Measurements from ENCODE around the gene IL21R.
"Not testable (repeated sequence)": the region's sequence is repeated elsewhere in the genome, so short reads cannot be mapped to it uniquely, and the experiment has no call there.

IL21R gene

DNA sequence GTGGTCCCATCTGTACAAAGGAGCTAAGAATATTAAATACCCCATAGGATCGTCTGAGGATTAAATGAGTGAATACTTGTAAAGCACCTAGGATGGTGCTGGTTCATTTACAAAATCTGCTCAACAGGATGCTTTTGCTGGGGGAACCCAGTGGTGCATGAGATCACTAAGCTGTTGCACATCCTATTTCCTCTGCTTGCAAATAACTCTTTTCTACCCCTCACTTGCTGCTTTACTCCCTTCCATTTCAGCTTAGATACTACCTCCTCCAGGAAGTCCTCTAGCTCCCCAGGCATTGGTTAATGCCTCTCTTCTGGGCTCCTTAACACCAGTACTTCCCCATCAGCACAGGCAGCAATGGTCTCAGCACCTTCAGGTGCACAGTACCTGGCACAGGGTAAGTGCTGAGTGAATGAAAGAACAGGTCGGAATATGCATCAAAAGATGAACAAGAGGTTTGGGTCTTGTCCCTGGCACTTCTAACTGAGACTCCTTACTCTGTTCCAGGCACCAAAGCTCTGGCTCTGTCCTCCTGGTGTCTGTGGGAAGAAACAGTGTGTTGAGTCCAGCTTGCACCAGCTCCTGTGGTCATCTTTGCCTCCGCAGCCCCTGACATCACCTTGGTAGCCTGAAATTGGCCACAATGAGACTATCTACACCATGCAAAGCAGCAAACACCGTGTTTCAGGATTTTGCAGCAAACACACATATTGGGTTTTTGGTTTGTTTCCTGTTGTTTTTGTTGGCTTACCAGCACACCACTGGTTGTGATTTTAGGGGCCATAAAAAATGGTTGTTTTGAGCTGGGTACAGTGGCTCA is 24.1 kb upstream of the IL21R start:
- DNase-seq = no peak

DNA sequence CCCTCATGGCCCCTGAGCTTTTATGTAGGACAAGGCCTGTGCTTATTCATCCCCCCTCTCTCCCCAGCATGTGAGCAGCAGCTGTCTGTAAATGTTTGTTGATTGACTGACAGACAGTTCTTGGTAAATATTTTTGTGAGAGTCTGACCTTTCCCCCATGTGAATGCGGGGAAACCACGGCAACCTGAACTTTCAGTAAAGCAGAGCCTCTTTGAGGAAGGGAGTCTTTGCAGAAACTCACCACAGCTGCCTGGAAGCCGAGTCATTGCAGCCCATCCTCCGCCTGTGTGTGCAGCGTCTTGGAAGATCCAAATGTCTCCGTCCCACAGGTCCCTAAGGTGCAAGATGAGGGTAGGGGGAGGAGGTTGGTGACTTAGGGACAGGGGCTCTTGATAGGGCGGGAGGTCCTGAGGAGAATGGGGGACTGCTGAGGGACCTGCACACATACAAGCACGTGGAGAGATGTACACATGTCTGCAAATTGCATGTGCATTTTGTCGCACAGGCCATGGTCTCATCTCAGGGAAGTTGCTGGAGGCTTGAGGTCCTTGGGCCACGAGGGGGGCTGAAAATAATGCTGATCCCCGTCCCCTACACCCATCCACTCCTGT is 23.0 kb upstream of the IL21R start:
- no peak for DNase-seq

DNA sequence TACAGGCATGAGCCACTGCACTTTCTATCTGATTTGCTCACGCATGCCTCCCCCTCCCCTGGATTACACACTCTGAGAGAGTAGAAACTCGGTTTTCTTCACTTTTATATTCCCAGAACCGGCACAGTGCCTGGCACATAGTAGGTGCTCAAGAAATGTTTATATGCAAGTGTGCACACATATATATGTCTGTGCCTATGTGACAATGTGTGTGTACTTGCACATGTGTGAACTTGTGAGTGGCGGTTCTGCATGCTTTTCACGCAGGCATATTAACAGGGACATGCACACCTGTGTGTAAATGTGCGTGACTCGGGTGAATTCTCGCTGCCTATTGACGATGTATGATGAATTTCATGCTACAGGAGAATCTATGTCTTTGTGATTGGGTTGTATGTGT is 22.1 kb upstream of the IL21R start:
- no peak for DNase-seq

DNA sequence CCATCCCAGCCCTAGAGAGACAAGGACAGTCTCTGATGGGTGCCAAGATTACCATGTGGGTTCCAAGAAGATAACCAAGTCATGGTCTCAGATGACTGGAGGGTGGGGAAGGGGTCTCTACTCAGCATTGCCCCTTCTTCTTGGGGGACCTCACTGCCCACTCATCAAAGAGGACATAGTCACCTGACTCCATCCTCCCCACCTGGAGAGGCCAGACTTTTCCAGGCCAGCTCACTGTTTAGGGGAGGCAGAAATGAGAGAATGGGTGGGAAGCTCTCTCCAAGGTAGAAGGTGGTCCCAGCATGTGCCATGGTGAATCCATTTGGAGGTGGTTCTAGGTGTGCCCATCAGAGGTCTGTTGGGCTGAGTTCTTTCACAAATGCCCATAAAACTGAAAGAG is 20.7 kb upstream of the IL21R start:
- DNase-seq = no peak

DNA sequence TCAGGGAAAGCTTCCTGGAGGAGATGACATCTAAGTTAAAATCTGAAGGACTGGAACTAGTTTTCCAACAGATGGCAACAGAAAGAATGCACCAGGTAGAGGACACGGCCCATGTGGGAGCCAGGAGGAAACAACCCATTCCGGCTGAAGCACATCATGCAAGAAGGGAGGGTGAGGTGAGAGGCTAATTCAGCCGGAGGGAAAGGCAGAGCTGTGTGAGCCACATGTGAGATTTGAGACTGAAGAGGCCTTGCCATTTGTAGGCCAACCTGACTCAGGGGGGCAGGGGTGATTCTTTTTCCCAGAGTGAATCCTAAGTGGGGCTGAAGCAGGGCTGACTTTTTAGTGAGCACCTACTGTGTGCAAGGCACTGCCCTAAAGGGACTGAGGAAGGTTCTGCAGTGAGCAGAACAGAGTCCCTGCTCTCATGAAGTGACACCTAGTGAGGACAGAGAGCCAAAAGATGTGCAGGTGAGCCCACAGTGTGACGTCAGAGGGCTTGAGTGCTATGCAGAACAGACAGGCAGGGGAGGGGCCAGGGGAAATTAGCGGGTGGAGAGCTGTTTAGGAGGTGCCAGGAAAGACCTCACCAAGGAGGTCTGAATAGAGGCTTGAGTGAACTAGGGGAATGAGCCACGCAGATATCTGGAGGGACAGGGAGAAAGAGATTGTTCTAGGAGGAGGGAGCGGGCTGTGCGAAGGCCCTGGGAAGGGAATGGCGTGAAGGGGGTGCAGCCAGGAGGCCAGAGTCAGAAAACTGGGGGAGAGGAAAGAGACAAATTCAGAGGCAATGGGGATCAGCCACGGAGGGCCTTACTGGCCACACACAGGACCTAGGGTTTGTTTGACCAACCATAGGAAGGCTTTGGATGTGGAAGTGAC is 19.8 kb upstream of the IL21R start:
- no peak for DNase-seq

DNA sequence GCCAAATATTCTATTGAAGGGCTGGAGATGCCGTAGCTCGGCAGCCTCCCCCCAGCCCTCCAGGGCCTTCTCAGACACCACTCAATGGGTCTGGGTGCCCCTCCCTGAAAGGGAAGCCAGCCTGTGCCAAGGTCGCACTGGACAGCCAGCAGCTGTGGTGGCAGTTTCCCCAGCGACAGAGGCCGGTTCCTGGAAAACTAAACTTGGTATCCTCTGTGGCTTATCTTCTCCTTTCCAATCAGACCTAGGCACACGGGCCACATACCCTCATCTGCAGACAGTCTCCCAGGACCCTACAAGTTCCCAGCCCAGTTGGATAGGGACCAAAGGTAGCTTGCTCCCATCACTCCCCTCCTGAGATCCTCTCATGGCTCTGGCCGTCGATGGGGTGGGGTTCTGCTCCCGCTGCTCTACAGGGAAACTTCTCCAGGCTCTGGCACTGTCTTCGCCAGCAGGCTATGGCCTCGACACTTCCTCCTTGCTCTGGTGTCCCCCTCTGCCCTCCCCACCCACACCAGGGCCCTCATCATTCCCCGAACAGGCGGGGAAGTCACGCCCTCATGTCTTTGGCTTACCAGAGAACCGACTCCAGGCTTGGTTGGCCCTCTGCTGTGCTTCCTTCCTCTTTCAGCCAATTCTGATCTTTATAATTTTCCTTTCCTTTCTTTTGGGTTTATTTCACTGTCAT is 18.3 kb upstream of the IL21R start:
- DNase-seq = no peak

DNA sequence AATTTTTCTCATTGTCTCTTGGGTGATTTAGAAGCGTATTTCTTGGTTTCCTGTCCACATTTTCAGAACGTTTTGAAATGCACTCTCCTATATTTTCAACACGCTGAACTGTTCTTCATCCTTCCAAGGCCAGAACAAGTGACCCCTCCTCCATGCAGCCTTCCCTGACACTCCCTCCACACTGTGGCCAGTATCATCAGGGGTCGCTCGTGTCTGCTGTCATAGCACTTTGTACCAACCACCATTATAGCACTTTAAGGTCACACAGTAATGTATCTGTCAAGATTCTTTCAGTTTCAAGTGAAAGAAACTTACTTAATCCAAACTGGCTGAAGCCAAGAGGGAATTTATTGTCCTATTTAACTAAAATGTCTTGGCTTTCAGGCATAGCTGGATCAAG is 17.5 kb upstream of the IL21R start:
- no peak for DNase-seq

DNA sequence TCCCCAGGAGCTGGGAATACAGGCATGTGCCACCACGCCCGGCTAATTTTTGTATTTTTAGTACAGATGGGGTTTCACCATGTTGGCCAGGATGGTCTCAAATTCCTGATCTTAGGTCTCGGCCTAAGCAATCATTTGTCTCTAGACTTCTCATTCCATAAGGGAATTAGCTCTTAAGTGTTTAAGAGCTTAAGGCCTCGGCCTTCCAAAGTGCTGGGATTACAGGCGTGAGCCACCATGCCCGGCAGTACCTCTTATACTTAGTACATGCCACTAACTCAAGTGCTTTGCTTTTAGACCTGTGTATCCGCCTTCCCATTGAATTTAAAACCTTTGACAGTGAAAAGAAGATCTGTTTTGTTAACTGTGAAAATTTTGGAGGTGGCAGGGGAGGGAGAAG is 16.6 kb upstream of the IL21R start:
- no peak for DNase-seq

DNA sequence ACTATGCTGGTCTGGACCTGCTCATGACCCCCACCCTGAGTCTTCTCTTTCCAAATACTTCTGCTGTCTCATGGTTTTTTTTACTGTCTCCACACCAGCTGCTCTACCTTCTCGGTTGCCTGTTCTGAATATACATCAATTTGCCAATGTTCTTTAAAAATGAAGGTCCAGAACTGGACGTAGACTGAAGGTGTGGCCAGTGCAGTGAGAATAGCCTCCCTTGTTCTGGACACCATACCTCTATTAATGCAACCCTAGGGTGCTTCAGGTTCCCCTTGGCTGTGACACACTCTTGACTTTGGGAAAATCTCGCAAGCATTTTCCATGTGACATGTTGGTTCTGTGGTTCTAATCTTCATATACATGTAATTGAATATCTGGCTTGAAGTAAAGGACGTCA is 15.3 kb upstream of the IL21R start:
- DNase-seq = no peak

DNA sequence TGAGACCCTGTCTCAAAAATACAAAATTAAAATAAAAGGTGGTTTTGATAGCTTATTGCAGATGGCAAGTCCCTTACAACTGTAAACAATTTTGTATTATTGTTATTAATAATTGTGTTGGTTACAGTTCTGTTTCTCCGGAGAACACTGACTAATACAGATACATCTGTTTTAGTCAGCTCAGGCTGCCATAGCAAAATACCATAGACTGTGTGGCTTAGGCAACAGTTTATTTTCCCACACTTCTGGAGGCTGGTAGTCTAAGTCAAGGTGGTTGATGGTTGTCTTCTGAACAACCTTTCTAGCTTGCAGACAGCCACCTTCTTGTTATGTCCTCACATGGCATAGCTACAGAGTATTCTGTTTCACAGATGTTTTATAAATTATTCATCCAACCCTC is 14.2 kb upstream of the IL21R start:
- no peak for DNase-seq

DNA sequence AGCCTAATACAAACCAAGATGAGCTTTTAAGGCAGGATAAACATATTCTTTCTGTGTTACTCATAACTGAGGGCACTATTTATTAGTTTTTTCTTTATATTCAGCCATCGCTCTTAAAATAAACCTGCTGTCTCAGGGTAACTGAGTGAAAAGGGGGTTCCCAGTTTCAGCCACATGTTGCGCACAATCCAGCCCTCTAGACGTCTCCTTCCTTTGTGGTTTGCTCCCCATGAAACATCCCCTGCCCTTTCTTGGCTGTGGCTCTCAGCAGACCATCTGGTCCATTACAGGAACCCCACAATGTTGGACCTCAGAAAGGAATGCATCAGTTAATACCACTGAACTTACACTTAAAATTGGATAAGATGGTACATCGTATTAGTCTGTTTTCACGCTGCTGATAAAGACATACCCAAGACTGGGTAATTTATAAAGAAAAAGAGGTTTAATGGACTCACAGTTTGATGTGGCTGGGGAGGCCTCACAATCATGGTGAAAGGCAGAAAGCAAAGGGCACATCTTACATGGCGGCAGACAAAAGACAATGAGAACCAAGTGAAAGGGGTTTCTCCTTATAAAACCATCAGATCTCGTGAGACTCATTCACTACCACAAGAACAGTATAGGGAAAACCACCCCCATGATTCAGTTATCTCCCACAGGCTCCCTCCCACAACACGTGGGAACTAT is 12.6 kb upstream of the IL21R start:
- no peak for DNase-seq

DNA sequence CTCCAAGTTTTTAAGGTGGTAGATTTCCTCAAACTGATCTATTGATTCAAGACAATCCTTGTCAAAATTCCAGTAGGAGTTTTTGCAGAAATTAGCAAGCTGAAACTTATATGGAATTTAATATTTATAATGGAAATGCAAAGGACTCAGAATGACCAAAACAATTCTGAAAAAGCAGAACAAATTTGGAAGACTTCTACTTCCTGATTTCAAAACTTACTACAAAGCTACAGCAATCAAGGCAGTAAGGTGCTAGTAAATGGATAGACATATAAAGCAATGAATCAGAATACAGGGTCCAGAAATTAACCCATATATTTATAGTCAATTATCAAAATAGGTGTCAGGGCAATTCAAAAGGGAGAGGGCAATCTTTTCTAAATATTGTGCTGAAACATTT is 11.8 kb upstream of the IL21R start:
- no peak for DNase-seq

DNA sequence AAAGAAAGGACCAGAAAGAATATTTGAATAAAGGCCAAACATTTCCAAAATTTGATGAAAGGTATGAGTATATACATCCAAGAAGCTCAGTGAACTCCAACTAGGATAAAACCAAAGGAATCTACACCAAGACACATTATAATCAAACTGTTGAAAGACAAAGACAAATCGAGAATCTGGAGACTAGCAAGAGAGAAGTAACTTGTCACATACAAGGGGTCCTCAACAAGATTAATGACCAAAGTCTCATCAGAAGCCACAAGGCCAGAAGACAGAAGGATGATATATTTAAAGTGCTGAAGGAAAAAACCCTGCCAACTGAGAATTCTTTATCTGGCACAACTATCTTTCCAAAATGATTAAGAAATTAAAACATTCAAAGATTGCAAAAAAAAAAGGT is 9.3 kb upstream of the IL21R start:
- no peak for DNase-seq

DNA sequence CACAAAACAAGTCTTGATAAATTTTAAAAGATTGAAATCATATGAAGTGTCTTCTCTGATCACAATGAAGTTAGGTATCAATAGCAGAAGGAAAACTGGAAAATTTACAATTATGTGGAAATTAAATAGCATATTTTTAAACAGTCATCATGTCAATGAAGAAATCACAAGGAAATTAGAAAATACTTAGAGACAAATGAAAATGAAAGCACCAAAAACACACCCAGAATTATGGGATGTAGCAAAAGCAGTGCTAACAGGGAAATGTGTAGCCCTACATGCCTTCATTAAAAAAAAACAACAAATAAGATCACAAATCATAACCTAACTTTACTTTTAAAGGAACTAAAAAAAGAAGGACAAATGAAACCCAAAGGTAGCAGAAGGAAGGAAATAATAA is 7.5 kb upstream of the IL21R start:
- DNase-seq = no peak

DNA sequence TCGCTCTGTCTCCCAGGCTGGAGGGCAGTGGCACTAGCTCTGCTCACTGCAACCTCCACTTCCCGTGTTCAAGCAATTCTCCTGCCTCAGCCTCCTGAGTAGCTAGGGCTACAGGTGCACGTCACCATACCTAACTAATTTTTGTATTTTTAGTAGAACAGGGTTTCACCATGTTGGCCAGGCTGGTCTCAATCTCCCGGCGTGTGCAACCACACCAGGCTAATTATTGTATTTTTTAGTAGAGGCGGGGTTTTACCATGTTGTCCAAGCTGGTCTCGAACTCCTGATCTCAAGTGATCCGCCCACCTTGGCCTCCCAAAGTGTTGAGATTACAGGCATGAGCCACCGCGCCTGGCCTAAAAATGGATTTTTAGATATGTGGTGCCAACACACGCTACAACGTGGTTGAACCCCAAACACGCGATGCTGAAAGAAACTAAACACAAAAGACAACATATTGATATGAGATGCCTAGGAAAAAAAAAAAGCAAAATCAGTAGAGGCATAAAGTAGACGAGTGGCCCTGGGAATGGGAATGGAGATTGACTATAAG is 3.6 kb upstream of the IL21R start:
- not testable (repeated sequence) for DNase-seq

DNA sequence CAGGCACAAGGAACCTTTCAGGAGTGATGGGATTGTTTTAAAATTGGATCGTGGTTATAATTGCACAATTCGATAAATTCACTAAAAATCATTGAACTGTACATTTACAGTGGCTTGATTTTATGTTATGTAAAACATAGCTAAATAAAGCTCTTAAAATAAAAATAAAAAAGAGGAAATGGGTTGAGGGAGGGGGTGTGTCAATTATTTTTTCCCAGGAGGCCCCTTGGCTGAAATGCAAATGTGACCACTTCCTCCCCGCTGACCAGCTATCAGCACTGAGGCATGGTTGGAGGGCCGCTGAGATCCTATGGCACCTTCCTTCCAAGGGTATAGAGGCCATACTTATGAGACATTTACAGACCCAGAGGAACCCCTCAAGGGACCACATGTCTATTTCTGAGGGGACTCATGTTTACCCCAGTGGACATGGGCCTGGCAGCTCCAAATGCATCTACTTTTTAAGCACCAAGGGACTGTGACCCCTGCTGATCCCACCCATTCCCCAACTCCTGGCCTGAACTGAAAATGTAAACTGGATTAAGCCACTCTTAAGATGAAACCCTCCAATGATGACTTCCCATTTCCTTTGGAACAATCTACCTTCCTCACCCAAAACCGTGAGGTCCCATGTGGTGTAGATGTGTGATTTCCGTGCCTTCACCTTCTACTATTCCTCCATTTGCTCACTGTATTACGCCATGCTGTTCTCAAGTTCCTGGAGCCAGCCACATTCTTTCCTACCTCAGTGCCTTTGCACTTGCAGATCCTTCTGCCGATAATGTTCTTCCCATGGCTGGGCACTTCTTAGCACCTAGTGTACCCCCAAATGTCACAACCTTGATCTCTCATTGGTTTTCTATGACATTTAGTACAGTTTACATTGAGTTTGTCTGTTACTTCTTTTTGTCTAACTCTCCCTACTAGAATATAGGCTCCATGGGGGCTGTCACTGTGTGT is 2.8 kb upstream of the IL21R start:
- DNase-seq = no peak

DNA sequence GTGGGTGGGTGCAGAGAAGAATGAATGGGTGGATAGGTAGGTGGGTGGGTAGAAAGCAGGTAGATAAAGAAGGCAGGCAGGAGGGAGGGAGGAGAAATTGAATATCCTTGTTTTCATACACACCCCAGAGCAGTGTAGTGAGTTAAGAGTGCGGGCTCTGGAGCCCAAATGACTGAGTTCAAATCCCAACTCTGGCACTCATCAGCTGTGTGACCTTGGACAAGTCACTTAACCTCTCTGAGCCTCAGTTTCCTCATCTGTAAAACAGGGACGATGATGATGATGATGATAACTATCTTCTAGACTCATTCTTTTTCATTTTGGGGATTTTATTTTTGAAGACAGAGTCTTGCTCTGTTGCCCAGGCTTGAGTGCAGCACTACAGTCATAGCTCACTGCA is 2.0 kb upstream of the IL21R start:
- no peak for DNase-seq

DNA sequence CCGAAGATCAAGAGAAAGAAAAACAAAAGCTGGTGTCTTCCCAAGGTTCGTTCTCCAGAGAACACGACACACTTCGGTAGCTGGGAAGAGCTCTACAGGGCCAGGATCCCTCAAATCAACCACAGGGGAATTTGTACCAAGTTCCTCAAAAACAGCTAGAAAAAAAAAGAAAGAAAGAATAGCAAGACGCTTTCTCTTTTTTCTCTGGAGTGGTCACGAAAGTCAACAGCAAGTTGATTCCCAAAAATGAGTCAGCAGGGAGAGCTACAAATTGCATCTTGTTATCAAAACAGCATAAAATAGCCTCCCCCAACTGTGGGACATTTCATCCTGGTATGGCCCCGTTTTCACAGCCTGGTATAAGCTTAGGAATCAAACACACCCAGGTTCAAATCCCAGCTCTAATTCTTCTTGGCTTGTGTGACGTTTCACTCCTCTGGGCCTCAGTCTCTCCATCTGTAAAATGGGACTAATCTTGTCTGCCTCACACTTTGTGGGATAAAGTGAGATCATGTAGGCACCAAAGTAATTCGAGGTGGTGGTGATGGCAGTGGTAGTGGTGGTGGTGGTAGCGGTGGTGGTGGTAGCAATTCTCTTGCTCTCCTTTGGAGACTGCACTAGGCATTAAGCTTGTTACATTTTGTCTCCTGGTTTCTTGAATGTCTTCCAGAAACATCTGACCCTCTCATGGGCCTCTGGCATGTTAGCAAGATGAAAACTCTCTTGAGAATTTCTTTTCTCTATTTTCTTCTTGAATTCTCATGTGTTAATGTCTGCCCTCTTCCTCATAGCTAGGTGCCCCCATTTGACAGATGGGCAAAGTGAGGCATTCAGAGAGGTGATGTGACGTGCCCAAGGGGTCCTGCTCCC is 988 bp upstream of the IL21R start:
- no peak for DNase-seq

DNA sequence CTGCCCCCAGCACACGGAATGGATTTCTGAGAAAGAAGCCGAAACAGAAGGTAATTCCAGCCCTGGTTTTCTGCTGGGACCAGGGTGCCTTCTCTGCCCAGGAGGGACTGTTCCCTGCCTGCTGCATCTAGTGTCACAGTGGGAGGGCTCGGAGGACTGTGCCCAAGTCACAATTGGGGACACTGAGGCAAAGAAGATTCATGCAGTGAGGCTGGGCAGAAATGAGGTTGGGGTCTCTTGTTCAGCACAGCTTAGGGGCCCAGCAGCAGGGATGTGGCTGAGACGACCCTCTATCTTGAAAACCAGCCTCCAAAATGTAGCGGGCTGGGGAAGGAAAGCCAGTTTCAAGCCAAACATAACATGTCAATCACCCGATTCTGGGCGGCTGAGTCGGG is 592 bp downstream of the IL21R start:
- no peak for DNase-seq

DNA sequence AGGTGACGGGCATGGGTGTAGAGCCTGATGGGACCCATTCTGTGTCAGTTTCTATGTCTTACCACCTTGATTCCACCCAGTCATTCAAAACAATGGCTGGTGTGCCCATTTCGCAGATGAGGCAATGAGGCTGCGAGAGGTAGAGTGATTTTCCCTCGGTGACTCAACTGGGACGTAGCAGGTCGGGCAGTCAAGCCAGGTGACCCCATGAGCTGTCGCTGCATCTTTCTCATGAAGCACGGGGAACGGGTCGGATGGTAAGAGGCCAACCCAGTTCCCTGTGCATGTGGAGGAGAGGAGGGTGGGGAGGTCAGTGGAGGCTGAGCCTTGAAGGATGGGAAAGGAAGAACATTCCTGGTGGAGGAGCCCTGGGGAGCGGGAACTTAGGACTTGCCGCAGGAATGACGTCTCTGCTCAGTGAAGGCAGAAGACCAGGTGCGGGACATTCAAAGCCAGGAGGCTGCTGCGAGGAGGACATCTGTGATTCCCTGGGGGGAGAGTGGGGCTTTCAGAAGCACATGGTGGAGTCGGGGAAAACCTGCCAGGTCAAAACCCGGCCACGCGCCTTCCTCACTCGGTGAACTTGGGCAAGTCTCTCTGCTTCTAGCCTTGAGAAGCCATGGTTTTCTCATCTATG is 1.1 kb downstream of the IL21R start:
- no peak for DNase-seq
